Measurements from ENCODE around the gene SH3PXD2B. TPM values are rescaled to one million over a fixed set of nuclear protein-coding genes. Genes with fewer than 3 reads are reported as not detected.
A peak's percentile ranks its signal among the peaks of the same experiment; 100 is the strongest.

The SH3PXD2B gene
- total and polyA plus RNA-seq, 5 donors from 2014 or later: 0.10 TPM; not detected in 4

DNA sequence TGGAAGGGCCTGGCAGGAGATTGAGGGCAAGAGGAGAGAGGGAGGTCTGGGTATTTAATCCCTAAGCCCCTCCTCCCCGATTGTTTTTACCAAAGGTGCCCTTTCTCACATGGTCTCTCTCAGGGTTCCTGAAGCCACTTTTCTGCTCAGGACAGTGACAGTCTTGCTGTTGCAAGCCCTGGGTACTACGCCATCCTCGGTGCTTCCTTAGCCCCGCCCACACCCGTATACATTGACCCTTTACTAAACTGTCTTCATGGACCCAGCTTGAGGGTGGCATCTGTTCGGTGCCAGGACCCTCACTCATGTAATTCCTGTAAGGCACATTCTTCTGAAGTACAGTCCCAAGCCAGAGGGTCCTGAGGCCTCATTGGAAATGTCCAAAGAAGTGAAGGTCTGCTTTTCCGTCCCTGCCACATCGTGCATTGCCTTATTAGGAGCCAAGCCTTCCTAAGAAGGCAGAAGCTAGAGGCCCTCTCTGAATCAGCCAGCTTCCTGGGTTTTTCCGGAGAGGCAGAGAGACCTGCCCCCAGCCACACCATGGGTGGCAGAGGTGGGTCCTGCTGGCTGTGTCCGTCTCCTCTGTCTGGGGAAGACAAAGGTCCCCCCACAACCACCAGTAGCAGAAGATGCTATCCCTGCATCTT, 1.9 kb upstream of the SH3PXD2B start:
- Mint-ChIP-seq H3K27me3 (peaks cover 63% of the 10 kb centered on the region), H3K27ac (no peak overlapping the region), H3K36me3 (no peaks in the 10 kb centered on the region)

DNA sequence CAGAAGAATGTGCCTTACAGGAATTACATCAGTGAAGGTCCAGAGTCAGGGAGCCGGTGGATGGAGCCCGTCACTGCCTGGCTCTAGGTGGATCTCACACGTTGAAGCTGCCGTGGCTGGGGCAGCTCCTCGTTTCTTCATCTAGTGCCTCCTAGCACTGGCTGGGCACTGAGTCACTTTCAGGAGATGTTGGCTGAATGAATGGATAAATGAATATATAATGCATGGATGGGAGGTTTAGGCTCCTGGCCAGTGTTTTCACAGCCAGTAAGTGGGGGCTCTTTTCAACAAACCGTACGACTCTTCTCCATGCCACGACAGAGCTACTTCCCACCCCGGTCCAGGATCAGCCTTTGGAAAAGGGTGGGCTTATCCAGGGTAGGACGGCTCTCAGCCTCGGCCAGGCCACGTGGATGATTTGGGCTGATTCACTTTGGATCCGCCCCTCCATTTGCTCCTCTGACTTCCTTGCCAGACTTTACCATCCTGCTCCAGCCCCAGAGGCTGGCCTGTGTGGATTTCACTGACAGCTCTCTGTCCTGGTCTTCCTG, 1.3 kb upstream of the SH3PXD2B start:
- peak overlapping the region in 3 of 4 donors; percentile 20 to 88 (median 83) for H3K4me3 Mint-ChIP-seq
- peaks cover 35% of the 10 kb centered on the region for H3K27me3 ChIP-seq (ENCODE audit: control insufficient read depth, insufficient read depth, low read length)
- peaks cover 9% of the 10 kb centered on the region for H3K4me1 ChIP-seq (ENCODE audit: control insufficient read depth, insufficient read depth, low read length, poor library complexity, severe bottlenecking)
- H3K4me3 ChIP-seq (ENCODE audit: low read depth, low read length): no peak overlapping the region
- no peaks in the 10 kb centered on the region for H3K36me3 Mint-ChIP-seq
- H3K27ac Mint-ChIP-seq: peak overlapping the region in 1 of 3 donors; percentile 43
- H3K9me3 Mint-ChIP-seq: no peaks in the 10 kb centered on the region
- no peak overlapping the region for H3K27ac ChIP-seq (ENCODE audit: insufficient read depth, low read length, poor library complexity, severe bottlenecking)
- no peak for ATAC-seq (ENCODE audit: low read depth in 2 of 2)
- H3K27me3 Mint-ChIP-seq: peaks cover 63% of the 10 kb centered on the region
- H3K4me1 Mint-ChIP-seq: peaks cover 0 to 19% (median 8%) of the 10 kb centered on the region in 4 donors
- no peak for DNase-seq
- H3K36me3 ChIP-seq (ENCODE audit: control insufficient read depth, insufficient read depth, low read length): no peaks in the 10 kb centered on the region
- no peaks in the 10 kb centered on the region for H3K9me3 ChIP-seq (ENCODE audit: control insufficient read depth in 2 of 2, low read length in 2 of 2)

More for the DNA sequence above, 1.9 kb upstream of the SH3PXD2B start:
- DNase-seq (no peak), ATAC-seq (ENCODE audit: low read depth in 2 of 2) (no peak)
- Histone ChIP-seq H3K36me3 (ENCODE audit: control insufficient read depth, insufficient read depth, low read length) (no peaks in the 10 kb centered on the region), H3K4me1 (ENCODE audit: control insufficient read depth, insufficient read depth, low read length, poor library complexity, severe bottlenecking) (peaks cover 9% of the 10 kb centered on the region), H3K27me3 (ENCODE audit: control insufficient read depth, insufficient read depth, low read length) (peaks cover 32% of the 10 kb centered on the region), H3K9me3 (ENCODE audit: control insufficient read depth in 2 of 2, low read length in 2 of 2) (no peaks in the 10 kb centered on the region), H3K27ac (ENCODE audit: insufficient read depth, low read length, poor library complexity, severe bottlenecking) (no peak overlapping the region), H3K4me3 (ENCODE audit: low read depth, low read length) (no peak overlapping the region)
- peak overlapping the region in 2 of 4 donors; percentile 36 to 69 for H3K4me3 Mint-ChIP-seq
- H3K4me1 Mint-ChIP-seq: peaks cover 0 to 25% (median 9%) of the 10 kb centered on the region in 4 donors
- no peaks in the 10 kb centered on the region for H3K9me3 Mint-ChIP-seq

DNA sequence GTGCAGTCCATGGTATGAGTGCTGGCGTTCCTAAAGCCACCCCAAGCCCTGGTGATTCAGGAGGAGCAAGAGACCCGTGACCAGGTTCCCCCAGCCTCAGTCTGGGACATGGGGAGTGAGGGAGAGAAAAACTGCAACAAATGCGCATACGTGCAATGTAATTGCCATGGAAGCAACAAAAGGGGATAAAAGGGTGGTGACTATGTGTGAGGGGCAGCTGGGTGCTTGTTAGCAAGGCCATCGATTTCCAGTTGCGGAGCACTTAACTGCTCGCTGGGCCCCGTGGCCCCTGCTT, 709 bp upstream of the SH3PXD2B start:
- Mint-ChIP-seq H3K9me3 (no peaks in the 10 kb centered on the region), H3K27me3 (peaks cover 63% of the 10 kb centered on the region), H3K4me3 (peak overlapping the region; percentile 20 to 88 (median 82)), H3K36me3 (no peaks in the 10 kb centered on the region), H3K27ac (no peak overlapping the region), H3K4me1 (peaks cover 0 to 18% (median 7%) of the 10 kb centered on the region in 4 donors)
- Histone ChIP-seq H3K27ac (ENCODE audit: insufficient read depth, low read length, poor library complexity, severe bottlenecking) (no peak overlapping the region), H3K36me3 (ENCODE audit: control insufficient read depth, insufficient read depth, low read length) (no peaks in the 10 kb centered on the region), H3K9me3 (ENCODE audit: control insufficient read depth in 2 of 2, low read length in 2 of 2) (no peaks in the 10 kb centered on the region), H3K4me3 (ENCODE audit: low read depth, low read length) (no peak overlapping the region), H3K27me3 (ENCODE audit: control insufficient read depth, insufficient read depth, low read length) (peaks cover 35% of the 10 kb centered on the region), H3K4me1 (ENCODE audit: control insufficient read depth, insufficient read depth, low read length, poor library complexity, severe bottlenecking) (peaks cover 9% of the 10 kb centered on the region)
- DNase-seq (no peak), ATAC-seq (ENCODE audit: low read depth in 2 of 2) (no peak)

DNA sequence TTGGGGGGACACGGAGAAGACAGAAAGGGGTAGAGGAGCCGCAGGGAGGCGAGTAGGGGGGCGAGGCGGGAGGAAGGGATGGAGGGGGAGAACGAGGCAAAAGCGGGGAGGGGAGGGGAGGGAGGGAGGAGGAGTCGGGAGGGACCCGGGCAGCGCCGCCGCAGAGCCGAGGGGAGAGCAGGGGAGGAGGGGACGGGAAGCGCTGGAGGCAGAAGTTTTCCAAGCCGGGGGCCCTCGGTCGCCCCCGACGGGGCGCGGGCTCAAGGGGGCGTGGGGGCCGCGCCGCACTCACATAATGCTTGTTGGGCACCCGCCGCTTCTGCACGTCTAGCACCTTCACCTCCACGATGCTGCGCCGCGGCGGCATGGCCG, 353 bp downstream of the SH3PXD2B start:
- Histone ChIP-seq H3K4me1 (ENCODE audit: control insufficient read depth, insufficient read depth, low read length, poor library complexity, severe bottlenecking) (peaks cover 9% of the 10 kb centered on the region), H3K27ac (ENCODE audit: insufficient read depth, low read length, poor library complexity, severe bottlenecking) (no peak overlapping the region), H3K4me3 (ENCODE audit: low read depth, low read length) (no peak overlapping the region), H3K36me3 (ENCODE audit: control insufficient read depth, insufficient read depth, low read length) (no peaks in the 10 kb centered on the region), H3K27me3 (ENCODE audit: control insufficient read depth, insufficient read depth, low read length) (peaks cover 35% of the 10 kb centered on the region), H3K9me3 (ENCODE audit: control insufficient read depth in 2 of 2, low read length in 2 of 2) (no peaks in the 10 kb centered on the region)
- H3K4me1 Mint-ChIP-seq: peaks cover 0 to 18% (median 7%) of the 10 kb centered on the region in 4 donors
- no peaks in the 10 kb centered on the region for H3K36me3 Mint-ChIP-seq
- H3K9me3 Mint-ChIP-seq: no peaks in the 10 kb centered on the region
- H3K27me3 Mint-ChIP-seq: peaks cover 62% of the 10 kb centered on the region
- no peak overlapping the region for H3K27ac Mint-ChIP-seq
- peak overlapping the region in 3 of 4 donors; percentile 45 to 64 (median 57) for H3K4me3 Mint-ChIP-seq
- ATAC-seq (ENCODE audit: low read depth in 2 of 2): peak in 1 of 2 donors; percentile 17
- DNase-seq: no peak

DNA sequence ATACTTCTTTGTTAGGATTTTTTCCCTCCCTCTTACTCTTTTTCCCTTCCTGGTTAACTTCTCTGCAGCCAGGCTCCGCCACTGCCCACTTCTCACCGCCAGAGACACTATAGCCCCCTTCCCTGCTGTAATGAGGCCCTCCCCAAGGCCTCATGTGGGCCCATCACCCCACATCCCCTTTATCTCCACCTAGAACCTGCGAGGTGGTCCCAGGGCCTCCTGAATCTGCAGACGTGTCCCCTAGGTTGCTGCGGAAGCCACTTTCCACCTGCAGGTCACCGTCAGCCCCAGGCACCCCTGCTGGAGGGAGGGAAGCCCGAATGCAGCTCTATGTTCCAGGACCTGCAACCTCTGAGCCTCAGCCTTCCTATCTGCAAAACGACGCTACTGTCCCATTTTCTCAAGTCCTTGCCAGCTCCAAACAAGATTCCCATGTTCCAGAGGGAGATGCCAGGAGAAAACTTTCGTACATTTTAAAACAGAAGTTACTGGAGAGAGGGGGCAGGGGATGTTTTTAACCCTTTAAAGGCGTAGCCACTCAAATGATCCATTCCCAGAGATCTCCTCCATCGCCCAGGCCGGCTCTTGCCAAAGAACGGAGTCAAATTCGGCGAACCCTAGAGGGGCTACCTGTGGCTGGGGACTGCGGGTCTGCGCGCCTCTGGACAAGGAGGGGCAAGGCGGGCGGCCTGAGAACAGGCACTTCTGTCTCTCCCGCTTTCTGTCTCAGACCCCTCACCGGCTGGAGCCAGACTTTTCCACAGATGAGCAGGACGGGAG, 929 bp downstream of the SH3PXD2B start:
- no peak for ATAC-seq (ENCODE audit: low read depth in 2 of 2)
- peaks cover 57% of the 10 kb centered on the region for H3K27me3 Mint-ChIP-seq
- H3K9me3 Mint-ChIP-seq: peaks cover 0 to 1% (median 0%) of the 10 kb centered on the region in 7 donors
- no peaks in the 10 kb centered on the region for H3K36me3 Mint-ChIP-seq
- Histone ChIP-seq H3K36me3 (ENCODE audit: control insufficient read depth, insufficient read depth, low read length) (no peaks in the 10 kb centered on the region), H3K4me1 (ENCODE audit: control insufficient read depth, insufficient read depth, low read length, poor library complexity, severe bottlenecking) (peaks cover 9% of the 10 kb centered on the region), H3K27ac (ENCODE audit: insufficient read depth, low read length, poor library complexity, severe bottlenecking) (no peak overlapping the region), H3K4me3 (ENCODE audit: low read depth, low read length) (no peak overlapping the region), H3K27me3 (ENCODE audit: control insufficient read depth, insufficient read depth, low read length) (peaks cover 35% of the 10 kb centered on the region), H3K9me3 (ENCODE audit: control insufficient read depth in 2 of 2, low read length in 2 of 2) (no peaks in the 10 kb centered on the region)
- H3K27ac Mint-ChIP-seq: peak overlapping the region in 1 of 3 donors; percentile 48
- peak overlapping the region; percentile 25 to 73 (median 54) for H3K4me3 Mint-ChIP-seq
- DNase-seq: no peak
- H3K4me1 Mint-ChIP-seq: peaks cover 0 to 18% (median 7%) of the 10 kb centered on the region in 4 donors

DNA sequence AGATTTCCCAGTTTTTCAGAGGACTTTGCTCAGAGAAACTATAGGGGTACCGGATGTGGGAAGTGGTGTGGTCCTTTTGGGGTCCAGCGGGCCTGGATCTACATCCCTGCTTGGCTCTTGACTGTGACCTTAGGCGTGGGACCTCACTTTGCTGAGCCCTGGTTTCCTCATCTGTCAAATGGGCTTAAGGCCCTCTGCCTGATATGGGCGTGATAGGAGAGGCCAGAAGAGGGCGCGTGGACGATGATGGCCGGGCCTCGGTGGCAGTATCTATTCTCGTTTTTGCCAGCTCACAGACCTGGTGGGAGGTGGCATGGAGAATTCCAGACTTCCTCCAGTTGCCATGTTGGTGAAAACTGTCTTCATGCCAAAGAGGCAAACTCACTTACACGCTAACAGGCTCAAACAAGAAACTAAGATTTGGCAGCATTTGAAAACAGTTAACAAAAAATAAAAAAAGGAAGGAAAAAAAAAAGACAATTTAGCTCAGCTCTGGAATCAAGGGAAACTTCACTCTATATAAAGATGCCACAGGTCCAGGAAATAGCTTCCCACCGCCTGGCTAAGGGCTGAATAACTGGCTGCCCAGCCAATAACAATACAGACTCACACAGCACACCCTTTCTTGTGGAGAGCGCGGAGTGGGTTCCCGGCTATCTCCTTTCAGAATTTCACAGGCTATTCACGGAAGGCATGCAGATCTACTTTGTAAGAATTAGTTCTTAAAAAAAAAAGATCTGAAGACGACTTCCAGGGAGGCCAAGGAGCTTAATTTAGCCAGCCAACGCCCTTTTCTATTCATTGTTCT, 1.7 kb downstream of the SH3PXD2B start:
- Histone ChIP-seq H3K9me3 (ENCODE audit: control insufficient read depth in 2 of 2, low read length in 2 of 2) (no peaks in the 10 kb centered on the region), H3K27ac (ENCODE audit: insufficient read depth, low read length, poor library complexity, severe bottlenecking) (no peak overlapping the region), H3K4me3 (ENCODE audit: low read depth, low read length) (no peak overlapping the region), H3K27me3 (ENCODE audit: control insufficient read depth, insufficient read depth, low read length) (peaks cover 35% of the 10 kb centered on the region), H3K36me3 (ENCODE audit: control insufficient read depth, insufficient read depth, low read length) (no peaks in the 10 kb centered on the region), H3K4me1 (ENCODE audit: control insufficient read depth, insufficient read depth, low read length, poor library complexity, severe bottlenecking) (peaks cover 9% of the 10 kb centered on the region)
- Mint-ChIP-seq H3K36me3 (no peaks in the 10 kb centered on the region), H3K27me3 (peaks cover 49% of the 10 kb centered on the region), H3K4me1 (peaks cover 0 to 18% (median 7%) of the 10 kb centered on the region in 4 donors), H3K4me3 (peak overlapping the region; percentile 25 to 73 (median 54)), H3K9me3 (peaks cover 0 to 1% (median 0%) of the 10 kb centered on the region in 7 donors), H3K27ac (no peak overlapping the region)
- no peak for DNase-seq
- ATAC-seq (ENCODE audit: low read depth in 2 of 2): no peak

DNA sequence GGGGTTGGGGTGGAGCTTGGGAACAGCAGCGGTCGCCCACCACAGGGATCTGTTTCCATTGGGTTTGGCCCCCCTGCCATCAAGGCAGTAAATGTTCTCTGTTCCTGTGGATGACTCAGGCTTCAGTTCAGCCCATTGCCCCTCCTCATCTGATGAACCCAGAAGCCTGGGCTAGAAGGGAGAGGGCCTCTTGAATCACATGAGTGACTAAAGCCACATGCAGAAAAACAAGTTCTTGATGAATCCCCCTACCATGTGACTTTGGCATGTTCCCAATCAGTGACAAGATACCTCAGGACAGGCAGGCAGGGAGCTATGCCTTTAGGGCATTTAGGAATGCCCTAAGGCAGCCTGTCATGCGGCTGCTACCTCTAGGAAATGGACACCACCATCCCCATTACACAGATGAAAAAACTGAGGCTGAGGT, 2.5 kb downstream of the SH3PXD2B start:
- Histone ChIP-seq H3K27me3 (ENCODE audit: control insufficient read depth, insufficient read depth, low read length) (peaks cover 35% of the 10 kb centered on the region), H3K9me3 (ENCODE audit: control insufficient read depth in 2 of 2, low read length in 2 of 2) (no peaks in the 10 kb centered on the region), H3K4me1 (ENCODE audit: control insufficient read depth, insufficient read depth, low read length, poor library complexity, severe bottlenecking) (peaks cover 9% of the 10 kb centered on the region), H3K4me3 (ENCODE audit: low read depth, low read length) (no peak overlapping the region), H3K27ac (ENCODE audit: insufficient read depth, low read length, poor library complexity, severe bottlenecking) (no peak overlapping the region), H3K36me3 (ENCODE audit: control insufficient read depth, insufficient read depth, low read length) (no peaks in the 10 kb centered on the region)
- Mint-ChIP-seq H3K9me3 (peaks cover 0 to 1% (median 0%) of the 10 kb centered on the region in 7 donors), H3K36me3 (no peaks in the 10 kb centered on the region), H3K4me1 (peaks cover 0 to 18% (median 7%) of the 10 kb centered on the region in 4 donors), H3K27me3 (peaks cover 46% of the 10 kb centered on the region), H3K27ac (no peak overlapping the region), H3K4me3 (no peak overlapping the region)
- ATAC-seq (ENCODE audit: low read depth in 2 of 2): no peak
- DNase-seq: no peak

Measured in CD4-positive, CD25-positive, alpha-beta regulatory T cell (primary cell).